RWPE1 (cell line): ENCODE data around the gene PTX4.

Experiments used
- CTCF ChIA-PET: fragments of 350-600 bp; sonication (Branson Sonifier 250); formaldehyde crosslinking; extraction: SDS; loops from one replicate; lab custom pipeline; 2021; lab: Yijun Ruan, JAX
- POLR2A ChIA-PET: fragments of 400-600 bp; formaldehyde crosslinking; extraction: SDS; loops from one replicate; lab custom pipeline; 2020; ENCODE audit warnings: antibody characterized with exemption; ENCODE audit not compliant: low non-redundant PET; lab: Yijun Ruan, JAX
- DNase-seq: peaks from one replicate; pipeline ENCODE4 v3.0.0; 2012; ENCODE audit warnings: low spot score
- H3K27ac ChIP-seq: fragments of 450-650 bp; 2 replicates; pipeline ENCODE4 v1.5.1; 2017
- CTCF ChIP-seq: fragments of 450-650 bp; conservative IDR thresholded peaks from 2 replicates; pipeline ENCODE4 v1.5.1; 2017; ENCODE audit warnings: low read depth, mild to moderate bottlenecking

Gene PTX4

GRCh38 chr16:1524366-1524765, 35.6 kb upstream of the PTX4 start:
- no peak for TF ChIP-seq CTCF
- CTCF ChIA-PET = no interaction called here
- POLR2A ChIA-PET = no interaction called here
- no peak for DNase-seq
- H3K27ac ChIP-seq = no peak overlapping the region

DNA sequence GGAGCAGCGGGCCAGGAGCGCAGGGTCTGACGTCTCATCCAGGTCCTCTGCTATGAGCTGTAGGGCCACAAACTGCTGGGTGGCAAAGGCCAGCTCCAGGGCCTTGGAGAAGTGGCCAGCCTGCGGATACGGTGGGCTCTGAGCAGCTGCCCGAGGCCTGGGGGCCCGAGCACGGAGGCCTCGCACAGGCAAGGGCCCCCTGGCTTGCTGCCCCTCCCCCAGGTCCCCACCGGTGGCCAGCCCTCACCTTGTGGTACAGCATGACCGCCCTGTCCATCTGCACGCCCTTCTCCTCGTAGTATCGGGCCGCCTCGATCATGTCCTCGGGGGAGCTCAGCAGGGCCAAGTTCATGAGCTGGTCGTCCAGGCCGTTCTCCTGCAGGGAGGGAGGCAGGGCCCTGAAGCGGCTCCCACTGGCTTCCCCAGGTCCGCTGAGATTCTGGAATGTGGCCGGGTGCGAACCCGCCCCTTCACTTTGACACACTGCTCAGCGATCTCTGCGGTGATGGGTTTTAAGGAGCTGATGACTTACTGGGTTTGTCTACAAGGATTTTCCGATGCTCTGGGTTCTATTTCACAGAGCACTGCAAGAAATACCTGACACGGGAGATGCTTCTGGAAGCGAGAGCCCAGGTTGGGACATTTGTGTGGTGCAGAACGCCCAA, 35.0 kb upstream of the PTX4 start:
- CTCF ChIA-PET = no interaction called here

GRCh38 chr16:1520461-1520860, 31.7 kb upstream of the PTX4 start:
- no peak for TF ChIP-seq CTCF
- DNase-seq = no peak
- ChIA-PET POLR2A (no interaction called here), CTCF (interaction anchor here (0.7 kb wide), 1 partner anchor 18 kb away, joined by 3 read pairs; no protein-coding TSS in a partner anchor)
- 0 out of 2 replicates have a peak overlapping the region, but pooled peaks have one; percentile 15 for H3K27ac ChIP-seq

More for the DNA sequence above, 35.0 kb upstream of the PTX4 start:
- no peak for TF ChIP-seq CTCF
- DNase-seq = no peak
- POLR2A ChIA-PET = no interaction called here
- no peak overlapping the region for H3K27ac ChIP-seq

DNA sequence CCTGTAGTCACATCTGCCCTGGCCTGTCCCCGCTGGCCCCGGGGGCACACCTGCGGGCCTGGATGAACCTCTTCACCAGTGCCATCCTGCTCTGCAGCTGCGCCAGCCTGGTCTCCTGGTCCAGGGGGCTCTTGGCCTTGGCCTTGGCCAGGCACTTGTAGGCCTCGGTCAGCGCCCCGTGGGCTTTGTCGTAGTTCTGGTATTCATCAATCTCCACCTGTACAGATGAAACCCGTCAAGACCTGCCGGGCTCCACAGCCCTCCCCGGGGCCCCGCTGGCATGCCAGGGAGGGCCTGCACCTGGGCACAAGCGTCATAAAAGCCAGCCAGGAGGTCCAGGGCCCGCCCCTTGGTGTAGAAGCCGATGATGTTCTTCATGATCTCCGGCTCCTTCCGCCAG, 31.1 kb upstream of the PTX4 start:
- CTCF ChIA-PET = interaction anchor here (0.7 kb wide), 1 partner anchor 18 kb away, joined by 3 read pairs; no protein-coding TSS in a partner anchor
- TF ChIP-seq CTCF = no peak
- POLR2A ChIA-PET = no interaction called here
- H3K27ac ChIP-seq = 0 out of 2 replicates have a peak overlapping the region, but pooled peaks have one; percentile 15
- no peak for DNase-seq

- DNase-seq = no peak
- ChIA-PET CTCF (no interaction called here), POLR2A (interaction anchor here (1.1 kb wide), 1 partner anchor 26 kb away, joined by 4 read pairs; the partner anchor contains the start of gene TELO2)
- TF ChIP-seq CTCF = no peak
- H3K27ac ChIP-seq = no peak overlapping the region
Measured at GRCh38 chr16:1518626-1519135, 29.9 kb upstream of the PTX4 start.

DNA sequence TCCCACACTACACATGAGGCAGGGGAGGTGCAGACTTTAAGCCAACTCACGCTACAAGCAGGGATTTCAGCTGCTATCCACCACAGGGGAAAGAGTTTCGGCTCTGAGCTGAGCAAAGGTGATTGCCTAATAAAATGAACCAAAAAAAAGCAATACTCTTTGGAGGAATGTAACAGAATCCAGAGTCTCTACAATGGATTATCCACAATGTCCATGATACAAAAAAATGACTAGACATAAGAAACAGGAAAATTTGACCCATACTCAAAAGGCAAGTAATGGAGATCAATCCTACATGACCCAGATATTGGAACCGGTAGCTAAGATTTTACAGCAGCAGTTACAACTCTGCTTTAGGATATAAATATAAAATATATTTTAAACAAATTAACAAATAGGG, 25.8 kb upstream of the PTX4 start:
- CTCF ChIA-PET = interaction anchor here (0.7 kb wide), 1 partner anchor 136 kb away, joined by 3 read pairs; no protein-coding TSS in a partner anchor
- no peak overlapping the region for H3K27ac ChIP-seq
- DNase-seq = no peak
- no peak for TF ChIP-seq CTCF
- POLR2A ChIA-PET = no interaction called here
